Progenitor cell of endocrine pancreas (in vitro differentiated cells): ENCODE data around the gene PRKN. TPM values are rescaled to one million over a fixed set of nuclear protein-coding genes. Genes with fewer than 3 reads are reported as not detected.
A peak's percentile ranks its signal among the peaks of the same experiment; 100 is the strongest.

ENCODE experiments used
- DNase-seq: peaks from one replicate; pipeline ENCODE4 v3.0.0; 2021; ENCODE audit warnings: low spot score; ENCODE audit not compliant: unreplicated experiment
- H3K27ac Mint-ChIP-seq: 2 replicates; pipeline ENCODE4 v1.8.0; 2021; ENCODE audit warnings: mild to moderate bottlenecking, moderate library complexity, mixed read lengths
- H3K27me3 Mint-ChIP-seq: 2 replicates; pipeline ENCODE4 v1.8.0; 2021; ENCODE audit warnings: mixed read lengths
- H3K36me3 Mint-ChIP-seq: 2 replicates; pipeline ENCODE4 v1.8.0; 2022; ENCODE audit warnings: mixed read lengths; ENCODE audit not compliant: insufficient read depth
- H3K4me1 Mint-ChIP-seq: 2 replicates; pipeline ENCODE4 v1.8.0; 2021; ENCODE audit warnings: low read depth, mixed read lengths
- H3K4me3 Mint-ChIP-seq: 2 replicates; pipeline ENCODE4 v1.8.0; 2021; ENCODE audit warnings: low read depth, mild to moderate bottlenecking, moderate library complexity, mixed read lengths
- H3K9me3 Mint-ChIP-seq: 2 replicates; pipeline ENCODE4 v1.8.0; 2021; ENCODE audit warnings: low read depth, mixed read lengths
- total RNA-seq: library from RNA; stranded (reverse); gene quantifications from 2 replicates; pipeline ENCODE4 v1.2.1, GENCODE V29; 2021
- TF ChIP-seq, protein P1 (sequence below): fragments of 200-600 bp; sonication (generic); IDR thresholded peaks from one replicate; pipeline ENCODE4 v1.5.0; 2021; ENCODE audit warnings: antibody characterized with exemption, mild to moderate bottlenecking; ENCODE audit not compliant: unreplicated experiment

The PRKN gene
- total RNA-seq, 1 donor from 2014 or later, result 4.6 TPM

DNA sequence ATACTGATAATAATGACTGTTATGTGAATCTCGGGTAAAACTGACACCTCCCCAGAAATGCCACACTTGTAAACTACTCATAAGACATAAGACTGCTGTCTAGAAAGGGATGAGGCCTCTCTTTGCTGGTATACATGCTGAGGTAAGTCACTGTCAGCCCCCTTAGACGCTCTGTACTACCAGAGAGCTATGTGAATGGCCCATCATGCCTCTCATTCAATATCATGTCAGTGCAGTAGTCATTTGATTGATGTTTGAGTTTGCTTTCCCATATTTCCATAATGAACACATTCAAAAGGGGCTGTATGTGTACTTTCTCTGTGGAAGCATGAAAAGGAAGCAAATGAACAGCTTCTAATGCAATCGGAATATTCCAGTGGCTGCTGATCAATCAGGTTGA lies 1334.3 kb downstream of the PRKN start:
- Mint-ChIP-seq H3K4me1 (no peaks in the 10 kb centered on the region), H3K27me3 (peaks cover 32% of the 10 kb centered on the region), H3K27ac (no peak overlapping the region), H3K36me3 (no peaks in the 10 kb centered on the region), H3K9me3 (no peaks in the 10 kb centered on the region), H3K4me3 (no peak overlapping the region)
- TF ChIP-seq, protein P1, sequence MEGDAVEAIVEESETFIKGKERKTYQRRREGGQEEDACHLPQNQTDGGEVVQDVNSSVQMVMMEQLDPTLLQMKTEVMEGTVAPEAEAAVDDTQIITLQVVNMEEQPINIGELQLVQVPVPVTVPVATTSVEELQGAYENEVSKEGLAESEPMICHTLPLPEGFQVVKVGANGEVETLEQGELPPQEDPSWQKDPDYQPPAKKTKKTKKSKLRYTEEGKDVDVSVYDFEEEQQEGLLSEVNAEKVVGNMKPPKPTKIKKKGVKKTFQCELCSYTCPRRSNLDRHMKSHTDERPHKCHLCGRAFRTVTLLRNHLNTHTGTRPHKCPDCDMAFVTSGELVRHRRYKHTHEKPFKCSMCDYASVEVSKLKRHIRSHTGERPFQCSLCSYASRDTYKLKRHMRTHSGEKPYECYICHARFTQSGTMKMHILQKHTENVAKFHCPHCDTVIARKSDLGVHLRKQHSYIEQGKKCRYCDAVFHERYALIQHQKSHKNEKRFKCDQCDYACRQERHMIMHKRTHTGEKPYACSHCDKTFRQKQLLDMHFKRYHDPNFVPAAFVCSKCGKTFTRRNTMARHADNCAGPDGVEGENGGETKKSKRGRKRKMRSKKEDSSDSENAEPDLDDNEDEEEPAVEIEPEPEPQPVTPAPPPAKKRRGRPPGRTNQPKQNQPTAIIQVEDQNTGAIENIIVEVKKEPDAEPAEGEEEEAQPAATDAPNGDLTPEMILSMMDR, result no peak
- DNase-seq, result no peak

- no peak overlapping the region for H3K27ac Mint-ChIP-seq
- no peaks in the 10 kb centered on the region for H3K27me3 Mint-ChIP-seq
- TF ChIP-seq, protein P1, result no peak
- no peak overlapping the region for H3K4me3 Mint-ChIP-seq
- no peak for DNase-seq
- no peaks in the 10 kb centered on the region for H3K36me3 Mint-ChIP-seq
- no peaks in the 10 kb centered on the region for H3K4me1 Mint-ChIP-seq
- H3K9me3 Mint-ChIP-seq, result peaks cover 3% of the 10 kb centered on the region
Observed at GRCh38 chr6:161389756-161390155, 1337.8 kb downstream of the PRKN start.

- H3K9me3 Mint-ChIP-seq, result peaks cover 3% of the 10 kb centered on the region
- TF ChIP-seq, protein P1, result no peak
- H3K4me3 Mint-ChIP-seq, result no peak overlapping the region
- H3K4me1 Mint-ChIP-seq, result peaks cover 9% of the 10 kb centered on the region
- peaks cover 6% of the 10 kb centered on the region for H3K27me3 Mint-ChIP-seq
- H3K36me3 Mint-ChIP-seq, result no peaks in the 10 kb centered on the region
- H3K27ac Mint-ChIP-seq, result peak overlapping the region; percentile 71
- no peak for DNase-seq
Observed at GRCh38 chr6:161383951-161384350, 1343.6 kb downstream of the PRKN start.

- H3K4me3 Mint-ChIP-seq, result no peak overlapping the region
Observed at GRCh38 chr6:161379834-161380582, 1347.6 kb downstream of the PRKN start.

DNA sequence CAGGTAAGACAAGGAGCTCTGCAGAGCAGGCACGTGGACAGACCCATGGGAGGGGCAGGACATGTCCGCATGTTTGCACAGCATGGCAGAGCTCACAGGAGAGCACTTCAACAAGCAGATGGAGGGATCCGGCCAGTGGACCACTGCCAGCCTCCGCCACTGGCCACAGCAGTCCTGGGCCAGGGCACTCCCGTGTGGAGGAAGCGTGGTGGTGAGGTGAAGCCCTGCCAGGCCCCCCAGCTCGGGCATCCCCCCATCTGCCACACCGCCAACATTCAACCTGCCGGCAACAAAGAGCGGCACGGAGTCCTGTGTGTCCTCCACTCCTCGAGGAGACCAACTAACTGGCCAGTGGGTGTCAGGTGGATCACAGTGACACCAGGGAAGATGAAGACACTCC lies 1349.5 kb downstream of the PRKN start:
- TF ChIP-seq, protein P1, result no peak
- H3K27me3 Mint-ChIP-seq, result peaks cover 12% of the 10 kb centered on the region
- DNase-seq, result no peak
- H3K36me3 Mint-ChIP-seq, result no peaks in the 10 kb centered on the region
- no peak overlapping the region for H3K27ac Mint-ChIP-seq
- no peak overlapping the region for H3K4me3 Mint-ChIP-seq
- H3K9me3 Mint-ChIP-seq, result no peaks in the 10 kb centered on the region
- H3K4me1 Mint-ChIP-seq, result peaks cover 9% of the 10 kb centered on the region

More at GRCh38 chr6:161379834-161380582, 1347.6 kb downstream of the PRKN start:
- TF ChIP-seq, protein P1, result no peak
- Mint-ChIP-seq H3K27me3 (peaks cover 12% of the 10 kb centered on the region), H3K9me3 (no peaks in the 10 kb centered on the region), H3K36me3 (no peaks in the 10 kb centered on the region), H3K4me1 (peaks cover 9% of the 10 kb centered on the region), H3K27ac (no peak overlapping the region)
- DNase-seq, result no peak
